ENCODE data around the gene DAPK1.

Gene DAPK1

GRCh38 chr9:87641067-87641466 lies 143.4 kb downstream of the DAPK1 start:
- DNase-seq (ENCODE audit: low read depth, low spot score) = no peak

DNA sequence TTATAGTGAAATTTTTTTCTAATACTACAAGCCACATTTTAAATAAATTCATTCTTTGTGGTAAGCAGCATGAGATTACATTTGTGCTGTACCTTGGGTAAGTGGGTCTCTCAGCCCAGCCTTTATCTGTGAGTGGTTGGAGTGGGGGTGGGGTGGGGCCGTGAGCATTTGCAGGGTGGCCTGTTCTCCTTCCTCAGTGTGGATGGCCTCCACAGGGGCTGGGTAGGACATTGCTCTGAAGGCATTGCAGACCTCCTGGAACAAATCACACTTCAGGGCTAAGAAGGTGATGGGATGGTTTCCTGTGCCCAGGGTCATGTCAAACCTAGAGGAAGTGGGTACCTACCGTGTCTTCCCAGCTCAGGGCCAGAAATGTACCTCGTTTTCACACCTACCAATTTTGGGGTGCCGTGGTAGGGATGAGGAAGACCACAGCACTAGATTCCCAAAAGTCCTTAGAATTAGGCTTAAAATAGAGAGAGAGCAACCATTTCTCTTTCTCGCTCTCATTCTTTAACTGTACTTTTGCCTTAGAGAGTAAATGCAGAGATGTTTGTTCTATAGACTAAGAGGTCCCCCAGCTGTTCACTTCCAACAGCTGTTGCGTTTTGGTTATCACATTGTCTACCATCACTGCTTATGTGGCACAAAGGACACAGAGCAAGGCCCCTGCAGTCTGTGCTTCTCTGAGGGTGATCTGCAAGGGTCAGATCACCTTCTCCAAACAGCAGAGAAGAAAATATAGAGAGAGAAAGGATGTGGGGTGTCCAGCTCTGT lies 144.9 kb downstream of the DAPK1 start:
- no peak for DNase-seq (ENCODE audit: low read depth, low spot score)

GRCh38 chr9:87643107-87643650 lies 145.5 kb downstream of the DAPK1 start:
- DNase-seq (ENCODE audit: low read depth, low spot score) = no peak

- no peak for DNase-seq (ENCODE audit: low read depth, low spot score)
Measured at GRCh38 chr9:87643778-87644570, 146.3 kb downstream of the DAPK1 start.

GRCh38 chr9:87644659-87645058 lies 147.0 kb downstream of the DAPK1 start:
- no peak for DNase-seq (ENCODE audit: low read depth, low spot score)

GRCh38 chr9:87646546-87646945 lies 148.9 kb downstream of the DAPK1 start:
- no peak for DNase-seq (ENCODE audit: low read depth, low spot score)

- no peak for DNase-seq (ENCODE audit: low read depth, low spot score)
Measured at GRCh38 chr9:87647114-87647513, 149.4 kb downstream of the DAPK1 start.

DNA sequence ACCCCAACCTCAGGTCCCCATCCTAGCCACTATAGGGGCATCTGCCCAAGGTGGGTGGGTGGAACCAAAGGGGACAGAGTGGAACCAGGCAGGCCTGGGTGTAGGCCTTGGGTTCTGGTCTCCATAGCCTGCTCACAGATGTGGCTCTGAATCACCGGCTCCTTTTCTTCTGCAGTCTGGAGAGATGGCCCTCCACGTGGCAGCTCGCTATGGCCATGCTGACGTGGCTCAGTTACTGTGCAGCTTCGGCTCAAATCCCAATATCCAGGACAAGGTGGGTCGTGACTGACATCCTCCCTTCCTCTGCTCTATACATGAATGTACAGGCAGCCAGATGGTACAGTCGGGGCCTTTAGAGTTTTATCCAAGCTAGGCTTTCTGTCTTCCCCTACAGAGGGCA lies 150.9 kb downstream of the DAPK1 start:
- DNase-seq (ENCODE audit: low read depth, low spot score) = no peak

- no peak for DNase-seq (ENCODE audit: low read depth, low spot score)
Measured at GRCh38 chr9:87650611-87651295, 153.1 kb downstream of the DAPK1 start.

GRCh38 chr9:87651431-87651830 lies 153.8 kb downstream of the DAPK1 start:
- no peak for DNase-seq (ENCODE audit: low read depth, low spot score)

GRCh38 chr9:87653941-87654340 lies 156.3 kb downstream of the DAPK1 start:
- no peak for DNase-seq (ENCODE audit: low read depth, low spot score)

DNA sequence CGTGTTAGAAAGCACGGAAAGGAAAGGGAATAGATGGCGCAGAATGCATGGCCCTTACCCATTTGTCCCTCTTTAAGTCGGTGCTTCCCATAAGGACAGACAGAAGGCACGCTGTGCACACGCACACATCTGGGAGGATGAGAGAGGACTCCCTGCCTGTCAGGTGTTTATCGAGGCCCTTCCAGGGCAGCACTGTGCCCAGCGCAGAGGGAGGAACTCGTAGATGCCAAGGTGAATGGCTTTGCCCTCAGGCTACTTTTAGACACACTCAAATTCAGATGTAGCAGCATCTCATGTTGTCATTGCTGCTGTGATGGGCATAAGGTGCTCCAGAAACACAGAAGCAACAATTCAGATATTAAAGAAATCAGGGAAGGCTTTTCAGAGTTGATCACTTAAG lies 158.1 kb downstream of the DAPK1 start:
- no peak for DNase-seq (ENCODE audit: low read depth, low spot score)

- no peak for DNase-seq (ENCODE audit: low read depth, low spot score)
Measured at GRCh38 chr9:87656485-87656884, 158.8 kb downstream of the DAPK1 start.

- DNase-seq (ENCODE audit: low read depth, low spot score) = no peak
Measured at GRCh38 chr9:87657190-87657589, 159.5 kb downstream of the DAPK1 start.

- DNase-seq (ENCODE audit: low read depth, low spot score) = peak; percentile 34
Measured at GRCh38 chr9:87657893-87658292, 160.2 kb downstream of the DAPK1 start.

DNA sequence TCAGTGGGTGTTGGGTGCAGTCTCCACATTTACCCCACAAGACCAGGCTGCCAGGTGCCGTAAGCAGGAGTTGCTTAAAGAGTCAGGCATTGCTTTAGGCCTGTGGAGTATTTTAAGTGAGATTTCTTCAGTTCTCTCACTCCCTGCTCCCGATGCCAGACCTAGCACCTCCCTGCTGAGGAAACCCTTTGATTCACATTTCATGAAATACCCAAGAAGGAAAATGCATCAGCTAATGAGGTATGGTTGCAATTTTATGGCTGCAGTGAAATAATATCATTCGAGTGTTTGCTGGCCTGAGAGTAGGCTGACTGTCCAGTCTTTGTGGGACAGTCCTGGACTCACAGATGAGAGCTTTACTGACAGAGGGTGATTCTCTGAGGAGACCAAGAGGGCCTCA lies 160.8 kb downstream of the DAPK1 start:
- no peak for DNase-seq (ENCODE audit: low read depth, low spot score)

DNA sequence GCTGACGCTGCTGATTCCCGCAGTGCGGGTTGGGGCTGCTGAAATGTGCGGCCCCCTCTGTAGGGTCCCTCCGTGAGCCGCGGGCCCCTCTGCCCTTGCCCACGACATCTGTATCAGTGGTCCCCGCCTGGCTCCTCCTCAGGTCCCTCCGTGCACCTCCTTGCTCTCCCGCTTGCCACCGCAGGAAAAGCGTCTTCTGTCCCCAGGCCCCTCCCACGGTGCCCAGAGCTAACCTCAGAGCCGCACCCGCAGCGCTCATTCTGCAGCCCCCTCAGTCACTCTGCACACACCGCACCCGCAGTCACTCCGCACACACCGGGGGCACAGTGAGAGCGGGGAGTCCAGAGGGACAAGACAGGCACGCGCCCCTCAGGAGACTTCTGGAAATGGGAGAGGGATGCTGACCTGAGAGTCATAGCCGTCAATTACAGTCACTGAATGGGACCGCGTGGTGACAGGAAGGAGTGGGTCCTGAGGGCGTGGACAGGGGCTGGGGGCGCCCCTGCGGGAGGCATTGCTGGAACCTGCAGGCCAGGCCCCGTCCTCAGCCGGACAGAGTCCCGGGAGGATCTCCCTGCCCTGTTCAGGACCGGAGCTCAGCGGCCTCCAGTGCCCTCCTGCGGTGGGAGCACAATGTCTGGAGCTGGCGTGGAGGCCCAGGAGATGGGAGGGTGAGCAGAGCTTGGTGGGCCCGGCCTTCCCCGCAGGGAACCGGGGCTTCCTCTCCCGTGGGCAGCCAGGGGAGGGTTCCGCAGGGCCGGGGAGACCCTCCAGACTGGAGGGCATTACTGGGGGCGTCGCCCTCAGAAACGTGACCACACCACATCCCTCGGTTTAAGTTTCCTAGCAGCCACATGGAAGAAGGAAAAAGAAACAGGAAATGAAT lies 162.1 kb downstream of the DAPK1 start:
- DNase-seq (ENCODE audit: low read depth, low spot score) = no peak

DNA sequence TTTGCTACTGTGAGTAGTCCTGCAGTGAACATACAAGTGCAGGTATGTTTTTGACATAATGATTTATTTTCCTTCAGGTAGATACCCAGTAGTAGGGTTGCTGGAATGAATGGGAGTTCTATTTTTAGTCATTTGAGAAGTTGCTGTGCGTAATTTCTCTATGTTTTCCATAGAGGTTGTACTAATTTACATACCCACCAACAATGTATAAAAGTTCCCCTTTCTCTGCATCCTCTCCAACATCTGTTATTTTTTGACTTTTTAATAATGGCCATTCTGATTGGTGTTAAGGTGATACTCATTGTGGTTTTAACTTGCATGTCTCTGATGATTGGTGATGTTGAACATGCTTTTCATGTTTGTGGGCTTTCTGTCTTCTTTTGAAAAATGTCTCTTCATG lies 163.6 kb downstream of the DAPK1 start:
- no peak for DNase-seq (ENCODE audit: low read depth, low spot score)

DNA sequence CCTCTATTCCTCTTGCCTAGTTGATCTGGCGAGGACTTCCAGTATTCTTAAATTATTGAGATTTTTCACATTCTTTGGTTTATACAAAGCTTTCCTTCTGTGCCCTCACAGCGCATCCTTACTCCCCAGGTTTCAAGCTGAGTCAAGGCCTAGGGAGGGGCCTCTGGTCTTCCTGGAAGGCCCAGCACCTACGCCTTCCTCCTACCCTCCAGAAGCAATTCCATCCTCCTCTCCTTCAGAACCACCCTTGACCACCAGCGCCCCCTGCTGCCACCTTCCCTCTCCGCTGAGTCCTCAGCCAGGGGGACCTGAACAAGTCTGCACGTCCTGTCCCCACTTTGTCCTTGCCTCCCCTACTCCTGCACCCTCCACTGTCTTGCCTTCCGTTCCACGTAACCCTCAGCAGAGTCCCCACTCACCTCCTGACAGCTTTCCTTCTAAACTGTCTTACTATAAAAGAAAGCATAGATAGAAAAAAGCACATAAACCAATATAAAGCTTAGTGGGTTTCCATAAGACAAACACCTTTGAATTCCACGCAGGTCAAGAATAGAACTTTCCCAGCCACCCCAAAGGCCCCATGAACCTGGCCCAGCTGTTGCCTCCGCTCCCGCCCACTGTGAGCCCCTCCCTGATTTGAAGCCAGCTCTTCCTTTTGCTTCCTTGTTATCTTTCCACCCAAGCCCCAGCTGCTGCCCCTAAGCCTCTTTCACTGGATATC lies 165.3 kb downstream of the DAPK1 start:
- peak; percentile 89 for DNase-seq (ENCODE audit: low read depth, low spot score)

- no peak for DNase-seq (ENCODE audit: low read depth, low spot score)
Measured at GRCh38 chr9:87663556-87663955, 165.9 kb downstream of the DAPK1 start.
